Transverse colon (tissue), 4 donors: Measurements from ENCODE around the gene NETO2.

Experiments used
- EP300 ChIP-seq: sonication (generic); formaldehyde crosslinking; IDR thresholded peaks from one replicate; pipeline ENCODE4 v1.6.1; 2017; ENCODE audit warnings: antibody characterized with exemption, low read depth
- POLR2A ChIP-seq: fragments of 450-650 bp; IDR thresholded peaks from one replicate; pipeline ENCODE4 v1.6.1; 2016; ENCODE audit warnings: antibody characterized with exemption, mild to moderate bottlenecking, moderate library complexity
- POLR2AphosphoS5 ChIP-seq, 3 donors: sonication (generic); formaldehyde crosslinking; IDR thresholded peaks; one replicate each; pipeline ENCODE4 v1.6.1; 2016; ENCODE audit warnings: antibody characterized with exemption in 3 of 3
- TF ChIP-seq, protein P1 (sequence below), 5 experiments: fragments of 200-600 bp in 3 of 5; fragments of 450-650 bp in 2 of 5; sonication (generic) in 3 of 5; IDR thresholded peaks; 1 replicate in 2 of 5; 2 replicates in 3 of 5; pipeline ENCODE4 v1.5.1; 2016 to 2017; ENCODE audit warnings: antibody characterized with exemption in 5 of 5, inconsistent platforms in 3 of 5, mild to moderate bottlenecking in 2 of 5, moderate library complexity in 1 of 5

DNA sequence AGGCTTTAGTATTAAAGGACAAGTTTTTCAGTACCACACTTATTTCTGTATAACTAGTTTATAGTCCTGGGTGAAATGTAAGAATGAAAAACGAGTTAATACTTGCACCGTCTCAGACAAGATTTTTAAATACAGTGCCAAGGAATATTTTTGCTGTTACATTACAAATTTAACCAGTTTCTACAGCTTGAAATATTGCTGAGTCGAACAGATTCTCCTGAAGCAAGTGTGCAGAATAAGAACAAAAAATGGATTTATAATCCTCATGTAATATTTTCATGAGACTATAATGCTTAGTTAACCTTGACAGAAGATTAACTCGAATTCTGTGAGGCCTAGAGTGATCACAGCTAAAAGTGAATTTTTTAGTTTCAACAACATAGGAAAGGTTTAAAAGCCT, 3.1 kb downstream of the NETO2 start:
- TF ChIP-seq, protein P1, sequence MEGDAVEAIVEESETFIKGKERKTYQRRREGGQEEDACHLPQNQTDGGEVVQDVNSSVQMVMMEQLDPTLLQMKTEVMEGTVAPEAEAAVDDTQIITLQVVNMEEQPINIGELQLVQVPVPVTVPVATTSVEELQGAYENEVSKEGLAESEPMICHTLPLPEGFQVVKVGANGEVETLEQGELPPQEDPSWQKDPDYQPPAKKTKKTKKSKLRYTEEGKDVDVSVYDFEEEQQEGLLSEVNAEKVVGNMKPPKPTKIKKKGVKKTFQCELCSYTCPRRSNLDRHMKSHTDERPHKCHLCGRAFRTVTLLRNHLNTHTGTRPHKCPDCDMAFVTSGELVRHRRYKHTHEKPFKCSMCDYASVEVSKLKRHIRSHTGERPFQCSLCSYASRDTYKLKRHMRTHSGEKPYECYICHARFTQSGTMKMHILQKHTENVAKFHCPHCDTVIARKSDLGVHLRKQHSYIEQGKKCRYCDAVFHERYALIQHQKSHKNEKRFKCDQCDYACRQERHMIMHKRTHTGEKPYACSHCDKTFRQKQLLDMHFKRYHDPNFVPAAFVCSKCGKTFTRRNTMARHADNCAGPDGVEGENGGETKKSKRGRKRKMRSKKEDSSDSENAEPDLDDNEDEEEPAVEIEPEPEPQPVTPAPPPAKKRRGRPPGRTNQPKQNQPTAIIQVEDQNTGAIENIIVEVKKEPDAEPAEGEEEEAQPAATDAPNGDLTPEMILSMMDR (IDR thresholded peaks at IDR 0.05): no peak
- TF ChIP-seq EP300: no peak
- no peak for TF ChIP-seq POLR2A
- TF ChIP-seq POLR2AphosphoS5 (IDR thresholded peaks at IDR 0.05): no peak
